ENCODE results near the gene OBI1.
A peak's percentile ranks its signal among the peaks of the same experiment; 100 is the strongest.

OBI1 gene, protein sequence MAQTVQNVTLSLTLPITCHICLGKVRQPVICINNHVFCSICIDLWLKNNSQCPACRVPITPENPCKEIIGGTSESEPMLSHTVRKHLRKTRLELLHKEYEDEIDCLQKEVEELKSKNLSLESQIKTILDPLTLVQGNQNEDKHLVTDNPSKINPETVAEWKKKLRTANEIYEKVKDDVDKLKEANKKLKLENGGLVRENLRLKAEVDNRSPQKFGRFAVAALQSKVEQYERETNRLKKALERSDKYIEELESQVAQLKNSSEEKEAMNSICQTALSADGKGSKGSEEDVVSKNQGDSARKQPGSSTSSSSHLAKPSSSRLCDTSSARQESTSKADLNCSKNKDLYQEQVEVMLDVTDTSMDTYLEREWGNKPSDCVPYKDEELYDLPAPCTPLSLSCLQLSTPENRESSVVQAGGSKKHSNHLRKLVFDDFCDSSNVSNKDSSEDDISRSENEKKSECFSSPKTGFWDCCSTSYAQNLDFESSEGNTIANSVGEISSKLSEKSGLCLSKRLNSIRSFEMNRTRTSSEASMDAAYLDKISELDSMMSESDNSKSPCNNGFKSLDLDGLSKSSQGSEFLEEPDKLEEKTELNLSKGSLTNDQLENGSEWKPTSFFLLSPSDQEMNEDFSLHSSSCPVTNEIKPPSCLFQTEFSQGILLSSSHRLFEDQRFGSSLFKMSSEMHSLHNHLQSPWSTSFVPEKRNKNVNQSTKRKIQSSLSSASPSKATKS

GRCh38 chr13:78658630-78659449, at the start of gene OBI1:
Gene OBI1 (minus strand): TSS chr13:78659155. CDS start chr13:78659120, 35 bp downstream.
- peak; percentile 92 for DNase-seq

GRCh38 chr13:78701383-78701782, 42.4 kb upstream of the OBI1 start:
- no peak for DNase-seq

- DNase-seq: no peak
Observed at GRCh38 chr13:78700121-78700910, 41.4 kb upstream of the OBI1 start.

GRCh38 chr13:78689011-78689410, 30.1 kb upstream of the OBI1 start:
- no peak for DNase-seq

DNA sequence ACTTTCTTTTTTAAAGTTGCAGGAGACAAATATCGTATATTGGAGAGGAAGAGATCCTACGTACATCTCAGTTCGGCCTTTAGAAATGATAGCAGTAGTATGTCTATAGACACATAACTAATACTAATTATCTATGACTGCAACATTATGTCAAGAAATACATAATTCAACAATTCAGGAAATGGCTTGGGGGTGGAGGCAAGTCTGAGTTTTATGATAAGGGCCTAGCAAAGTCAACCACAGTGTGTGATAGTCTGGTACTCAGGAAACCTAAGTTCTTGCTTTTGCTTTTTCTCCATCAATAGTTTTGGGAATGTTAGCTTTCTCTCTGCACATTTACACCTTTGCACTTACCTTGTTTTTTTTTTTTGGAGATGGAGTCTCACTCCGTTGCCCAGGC, 27.5 kb upstream of the OBI1 start:
- no peak for DNase-seq

GRCh38 chr13:78680576-78681350, 21.8 kb upstream of the OBI1 start:
- no peak for DNase-seq

- no peak for DNase-seq
Observed at GRCh38 chr13:78680115-78680561, 21.2 kb upstream of the OBI1 start.

GRCh38 chr13:78679329-78679728, 20.4 kb upstream of the OBI1 start:
- no peak for DNase-seq

- no peak for DNase-seq
Observed at GRCh38 chr13:78675112-78675511, 16.2 kb upstream of the OBI1 start.

- DNase-seq: no peak
Observed at GRCh38 chr13:78674638-78675037, 15.7 kb upstream of the OBI1 start.

- DNase-seq: no peak
Observed at GRCh38 chr13:78662467-78662866, 3.5 kb upstream of the OBI1 start.

- DNase-seq: no peak
Observed at GRCh38 chr13:78660495-78660857, 1.5 kb upstream of the OBI1 start.

GRCh38 chr13:78659732-78660494, 958 bp upstream of the OBI1 start:
- DNase-seq: peak; percentile 17

GRCh38 chr13:78659450-78659730, 435 bp upstream of the OBI1 start:
- no peak for DNase-seq

DNA sequence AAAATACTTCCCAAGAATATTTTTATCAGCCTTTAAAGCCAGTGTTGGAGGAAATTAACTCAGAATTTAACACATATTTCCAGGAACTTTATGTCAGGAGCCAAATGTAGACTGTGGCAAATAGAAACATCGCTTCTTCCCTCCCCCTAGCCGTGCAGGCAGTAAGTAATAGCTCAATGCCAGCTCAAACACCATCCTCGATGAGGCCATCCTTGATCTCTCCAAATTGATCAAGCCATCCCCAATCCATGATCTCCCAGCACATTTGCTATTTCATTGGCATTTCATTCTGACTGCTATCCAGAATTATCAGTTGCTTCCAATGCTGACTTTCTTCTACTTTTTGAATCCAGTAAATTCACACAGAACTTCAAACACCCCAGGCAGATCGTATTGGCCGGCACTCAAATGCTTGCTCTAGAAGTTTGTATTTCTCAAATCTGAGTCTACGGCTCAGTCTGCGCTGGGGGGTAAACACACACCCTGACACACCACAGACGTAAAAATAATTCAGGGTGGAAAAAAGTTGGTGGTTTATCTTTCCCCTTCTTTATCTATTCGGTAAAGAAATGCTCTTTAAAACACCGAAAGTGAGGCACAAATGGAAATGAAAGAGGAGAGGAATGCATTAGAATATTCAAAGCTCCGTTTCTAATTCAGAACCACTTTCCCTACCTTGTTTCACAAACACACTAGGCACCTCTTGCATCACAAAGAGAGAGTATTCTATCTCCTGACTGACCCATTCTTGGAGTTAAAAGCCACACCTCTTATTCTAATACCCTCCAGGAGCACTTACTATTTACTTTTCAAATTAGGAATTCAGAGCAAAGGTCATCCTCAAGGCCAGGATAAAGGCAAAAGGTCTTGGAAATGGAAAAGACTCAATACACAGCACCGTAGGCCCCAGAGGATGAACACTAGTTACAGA, 991 bp downstream of the OBI1 start:
- DNase-seq: peak; percentile 11

DNA sequence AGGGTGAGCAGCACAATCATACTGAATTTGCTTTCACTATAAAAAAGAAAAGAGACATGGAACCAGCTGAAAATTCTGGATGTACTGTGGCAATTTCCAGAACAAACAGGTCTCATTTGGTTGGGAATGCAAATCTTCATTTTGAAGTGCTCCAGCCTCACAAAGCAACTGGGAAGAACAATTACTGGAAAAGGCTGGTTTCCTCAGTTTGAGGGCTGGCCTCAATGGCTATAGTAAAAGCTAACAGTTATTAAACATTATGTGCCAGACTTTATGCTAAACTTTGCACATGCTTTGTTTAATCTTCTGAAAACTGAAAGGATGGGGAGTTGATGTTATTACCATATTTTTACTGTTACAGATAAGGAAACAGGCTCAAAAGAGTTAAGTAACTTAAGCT, 3.0 kb downstream of the OBI1 start:
- no peak for DNase-seq

DNA sequence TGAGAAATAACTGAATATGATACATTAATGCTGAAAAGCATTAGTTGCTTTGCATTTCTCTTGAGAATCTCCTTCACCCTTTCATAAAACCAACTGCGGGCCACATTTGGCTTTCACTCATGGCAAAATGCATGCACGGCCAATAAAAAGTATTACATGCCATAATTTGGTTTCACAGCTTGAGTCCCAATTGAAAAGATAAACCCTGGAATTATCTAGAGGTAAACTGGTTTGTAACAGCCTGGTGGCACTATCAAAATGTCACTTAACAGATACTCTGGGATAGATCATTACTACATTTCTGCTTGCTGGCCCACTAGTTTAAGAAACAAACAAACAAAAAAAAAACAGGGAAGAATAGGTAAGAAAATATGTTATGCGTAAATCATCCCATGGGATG, 3.9 kb downstream of the OBI1 start:
- no peak for DNase-seq

GRCh38 chr13:78652651-78653050, 6.3 kb downstream of the OBI1 start:
- DNase-seq: no peak

- DNase-seq: no peak
Observed at GRCh38 chr13:78650717-78651083, 8.3 kb downstream of the OBI1 start.

Measured in activated CD4-positive, alpha-beta T cell treated with anti-CD3 and anti-CD28 coated beads, Interleukin-10, Interleukin-2, amounts not matched to agents 100 ng/mL and 50 ng/mL, durations not matched to agents 16 hours and 8 hours (primary cell).